ENCODE measurements around the gene NTM. TPM values are rescaled to one million over a fixed set of nuclear protein-coding genes. Genes with fewer than 3 reads are reported as not detected.

NTM gene
- polyA plus RNA-seq, 1 donor (not counting 4 experiments of a cell fraction or from before 2014, with no cell fraction given), result 47.9 TPM

- Histone ChIP-seq H3K79me2 (ENCODE audit: control insufficient read depth, insufficient read depth, low read length) (no peaks in the 10 kb centered on the region), H2AFZ (ENCODE audit: control insufficient read depth, low read length) (no peak overlapping the region), H3K9me1 (ENCODE audit: control insufficient read depth, extremely low read depth, insufficient read depth, low read length) (no peaks in the 10 kb centered on the region), H3K27ac (ENCODE audit: control insufficient read depth, insufficient read depth, low read length) (no peak overlapping the region), H3K4me1 (ENCODE audit: control insufficient read depth, extremely low read depth, insufficient read depth, low read length) (no peaks in the 10 kb centered on the region), H3K4me3 (ENCODE audit: control insufficient read depth in 2 of 3, extremely low read depth in 1 of 3, insufficient read depth in 2 of 3, low read depth in 1 of 3, low read length in 3 of 3) (no peak overlapping the region), H3K4me2 (ENCODE audit: control insufficient read depth, extremely low read depth, insufficient read depth, low read depth, low read length) (no peak overlapping the region), H3K36me3 (ENCODE audit: control insufficient read depth in 2 of 2, extremely low read depth in 1 of 2, insufficient read depth in 2 of 2, low read length in 2 of 2) (no peaks in the 10 kb centered on the region), H3K9me3 (ENCODE audit: control insufficient read depth, low read depth, low read length) (no peaks in the 10 kb centered on the region), H3K27me3 (ENCODE audit: control insufficient read depth, extremely low read depth, insufficient read depth, low read length) (no peaks in the 10 kb centered on the region), H3K9ac (ENCODE audit: control insufficient read depth, extremely low read depth, insufficient read depth, low read length) (no peak overlapping the region), H4K20me1 (ENCODE audit: control insufficient read depth, extremely low read depth, insufficient read depth, low read length) (no peaks in the 10 kb centered on the region)
- no peak for TF ChIP-seq EZH2 (IDR thresholded peaks at IDR 0.05; ENCODE audit: low read length)
- TF ChIP-seq CTCF (optimal IDR thresholded peaks at IDR 0.05 in 1 of 3, IDR thresholded peaks at IDR 0.05 in 1 of 3, conservative IDR thresholded peaks at IDR 0.05 in 1 of 3; ENCODE audit: extremely low read depth in 1 of 3, insufficient read depth in 2 of 3, low read length in 3 of 3), result no peak
- DNase-seq (ENCODE audit: low read depth, low spot score) (no peak), FAIRE-seq (no peak)
- dilution Hi-C loops (cut with MboI; ENCODE audit: extremely low pct_ligation_motif_present, low sequenced_read_pairs), result no loop called here
Observed at GRCh38 chr11:132358573-132358953, 988.1 kb downstream of the NTM start.

GRCh38 chr11:132361011-132361550 is 990.7 kb downstream of the NTM start:
- H3K4me1 ChIP-seq (ENCODE audit: control insufficient read depth, extremely low read depth, insufficient read depth, low read length), result no peaks in the 10 kb centered on the region
- no peak overlapping the region for H2AFZ ChIP-seq (ENCODE audit: control insufficient read depth, low read length)
- no peaks in the 10 kb centered on the region for H3K9me3 ChIP-seq (ENCODE audit: control insufficient read depth, low read depth, low read length)
- no peak for FAIRE-seq
- no peak overlapping the region for H3K9ac ChIP-seq (ENCODE audit: control insufficient read depth, extremely low read depth, insufficient read depth, low read length)
- no peak for DNase-seq (ENCODE audit: low read depth, low spot score)
- no peaks in the 10 kb centered on the region for H3K79me2 ChIP-seq (ENCODE audit: control insufficient read depth, insufficient read depth, low read length)
- H3K36me3 ChIP-seq (ENCODE audit: control insufficient read depth in 2 of 2, extremely low read depth in 1 of 2, insufficient read depth in 2 of 2, low read length in 2 of 2), result no peaks in the 10 kb centered on the region
- TF ChIP-seq CTCF (optimal IDR thresholded peaks at IDR 0.05 in 1 of 3, IDR thresholded peaks at IDR 0.05 in 1 of 3, conservative IDR thresholded peaks at IDR 0.05 in 1 of 3; ENCODE audit: extremely low read depth in 1 of 3, insufficient read depth in 2 of 3, low read length in 3 of 3) (no peak), EZH2 (IDR thresholded peaks at IDR 0.05; ENCODE audit: low read length) (no peak)
- no peak overlapping the region for H3K4me2 ChIP-seq (ENCODE audit: control insufficient read depth, extremely low read depth, insufficient read depth, low read depth, low read length)
- H3K27me3 ChIP-seq (ENCODE audit: control insufficient read depth, extremely low read depth, insufficient read depth, low read length), result no peaks in the 10 kb centered on the region
- dilution Hi-C loops (cut with MboI; ENCODE audit: extremely low pct_ligation_motif_present, low sequenced_read_pairs), result no loop called here
- no peak overlapping the region for H3K27ac ChIP-seq (ENCODE audit: control insufficient read depth, insufficient read depth, low read length)
- no peak overlapping the region for H3K4me3 ChIP-seq (ENCODE audit: control insufficient read depth in 2 of 3, extremely low read depth in 1 of 3, insufficient read depth in 2 of 3, low read depth in 1 of 3, low read length in 3 of 3)
- H3K9me1 ChIP-seq (ENCODE audit: control insufficient read depth, extremely low read depth, insufficient read depth, low read length), result no peaks in the 10 kb centered on the region
- H4K20me1 ChIP-seq (ENCODE audit: control insufficient read depth, extremely low read depth, insufficient read depth, low read length), result no peaks in the 10 kb centered on the region
